Hepatocyte (in vitro differentiated cells): ENCODE measurements around the gene KSR1. TPM values are rescaled to one million over a fixed set of nuclear protein-coding genes. Genes with fewer than 3 reads are reported as not detected.

Experiments used
- DNase-seq: peaks from one replicate; pipeline ENCODE4 v3.0.0-alpha.2; 2016; ENCODE audit warnings: low spot score
- H2AFZ ChIP-seq: fragments of 200-600 bp; sonication (generic); 2 replicates; pipeline ENCODE4 v1.6.0; 2016; ENCODE audit warnings: antibody characterized with exemption, mild to moderate bottlenecking
- H3K27ac ChIP-seq: fragments of 200-600 bp; sonication (generic); 2 replicates; pipeline ENCODE4 v1.5.1; 2016; ENCODE audit warnings: mild to moderate bottlenecking
- H3K27me3 ChIP-seq: fragments of 200-600 bp; sonication (generic); 2 replicates; pipeline ENCODE4 v1.6.1; 2016
- H3K36me3 ChIP-seq: fragments of 200-600 bp; sonication (generic); replicated peaks from 2 replicates; pipeline ENCODE4 v1.5.1; 2016; ENCODE audit warnings: low read depth; ENCODE audit not compliant: insufficient read depth
- H3K4me1 ChIP-seq: fragments of 200-600 bp; sonication (generic); 2 replicates; pipeline ENCODE4 v1.5.1; 2016; ENCODE audit warnings: mild to moderate bottlenecking, moderate library complexity; ENCODE audit not compliant: insufficient read depth
- H3K4me2 ChIP-seq: fragments of 200-600 bp; sonication (generic); 2 replicates; pipeline ENCODE4 v1.6.0; 2016
- H3K4me3 ChIP-seq: fragments of 200-600 bp; sonication (generic); 2 replicates; pipeline ENCODE4 v1.5.1; 2016; ENCODE audit warnings: mild to moderate bottlenecking
- H3K79me2 ChIP-seq: fragments of 200-600 bp; sonication (generic); 2 replicates; pipeline ENCODE4 v1.6.0; 2017; ENCODE audit warnings: mild to moderate bottlenecking
- H3K9me2 ChIP-seq: fragments of 200-600 bp; sonication (generic); replicated peaks from 2 replicates; pipeline ENCODE4 v1.6.0; 2017; ENCODE audit warnings: mild to moderate bottlenecking; ENCODE audit not compliant: insufficient read depth
- H3K9me3 ChIP-seq: fragments of 200-600 bp; sonication (generic); 2 replicates; pipeline ENCODE4 v1.5.1; 2016; ENCODE audit warnings: low read depth, mild to moderate bottlenecking
- H4K20me1 ChIP-seq: fragments of 200-600 bp; sonication (generic); 2 replicates; pipeline ENCODE4 v1.6.0; 2016; ENCODE audit warnings: mild to moderate bottlenecking; ENCODE audit not compliant: insufficient read depth, poor library complexity, severe bottlenecking
- EZH2 ChIP-seq: fragments of 200-600 bp; sonication (generic); IDR thresholded peaks from 2 replicates; pipeline ENCODE4 v1.6.1; 2016; ENCODE audit warnings: antibody characterized with exemption, mild to moderate bottlenecking, borderline replicate concordance
- EZH2phosphoT487 ChIP-seq: fragments of 200-600 bp; sonication (generic); IDR thresholded peaks from one replicate; pipeline ENCODE4 v1.6.1; 2018; ENCODE audit warnings: antibody characterized with exemption, mild to moderate bottlenecking, low read depth, moderate library complexity; ENCODE audit not compliant: unreplicated experiment, severe bottlenecking
- WGBS: methylation state at CpG from one replicate; pipeline ENCODE4 v1.1.6; 2016; ENCODE audit warnings: low lambda C conversion rate; ENCODE audit errors: missing lambda C conversion rate; 5-methylcytosine and 5-hydroxymethylcytosine counted together
- polyA plus RNA-seq: library from polyadenylated mRNA; unstranded; fragments of >200 nt; fragmentation: Nextera tagmentation; extraction: Ambion mirVana; gene quantifications from 2 replicates; pipeline ENCODE4 v1.2.1, GENCODE V29; 2016
- total RNA-seq: library from RNA; depleted of rRNA; stranded (reverse); fragments of >200 nt; gene quantifications from 2 replicates; pipeline ENCODE4 v1.2.3, GENCODE V29; 2014
- TF ChIP-seq, protein P1 (sequence below): fragments of 200-600 bp; sonication (generic); IDR thresholded peaks from 2 replicates; pipeline ENCODE4 v1.5.1; 2016; ENCODE audit warnings: antibody characterized with exemption, mild to moderate bottlenecking; ENCODE audit not compliant: poor library complexity

KSR1 gene
- total and polyA plus RNA-seq, 2 experiments from 2014 or later = 16.2 to 32.6 TPM

- Histone ChIP-seq H3K4me1 (no peaks in the 10 kb centered on the region), H3K4me2 (no peak overlapping the region), H3K9me2 (no peaks in the 10 kb centered on the region), H4K20me1 (peaks cover 46% of the 10 kb centered on the region), H3K36me3 (no peaks in the 10 kb centered on the region), H3K9me3 (no peaks in the 10 kb centered on the region), H3K79me2 (peaks cover 92% of the 10 kb centered on the region), H3K4me3 (no peak overlapping the region), H3K27me3 (no peaks in the 10 kb centered on the region), H2AFZ (no peak overlapping the region), H3K27ac (no peak overlapping the region)
- WGBS = 94% methylated on average over 10 of the region's 10 CpGs
- no peak for DNase-seq
- TF ChIP-seq EZH2 (no peak), EZH2phosphoT487 (no peak)
- TF ChIP-seq, protein P1, sequence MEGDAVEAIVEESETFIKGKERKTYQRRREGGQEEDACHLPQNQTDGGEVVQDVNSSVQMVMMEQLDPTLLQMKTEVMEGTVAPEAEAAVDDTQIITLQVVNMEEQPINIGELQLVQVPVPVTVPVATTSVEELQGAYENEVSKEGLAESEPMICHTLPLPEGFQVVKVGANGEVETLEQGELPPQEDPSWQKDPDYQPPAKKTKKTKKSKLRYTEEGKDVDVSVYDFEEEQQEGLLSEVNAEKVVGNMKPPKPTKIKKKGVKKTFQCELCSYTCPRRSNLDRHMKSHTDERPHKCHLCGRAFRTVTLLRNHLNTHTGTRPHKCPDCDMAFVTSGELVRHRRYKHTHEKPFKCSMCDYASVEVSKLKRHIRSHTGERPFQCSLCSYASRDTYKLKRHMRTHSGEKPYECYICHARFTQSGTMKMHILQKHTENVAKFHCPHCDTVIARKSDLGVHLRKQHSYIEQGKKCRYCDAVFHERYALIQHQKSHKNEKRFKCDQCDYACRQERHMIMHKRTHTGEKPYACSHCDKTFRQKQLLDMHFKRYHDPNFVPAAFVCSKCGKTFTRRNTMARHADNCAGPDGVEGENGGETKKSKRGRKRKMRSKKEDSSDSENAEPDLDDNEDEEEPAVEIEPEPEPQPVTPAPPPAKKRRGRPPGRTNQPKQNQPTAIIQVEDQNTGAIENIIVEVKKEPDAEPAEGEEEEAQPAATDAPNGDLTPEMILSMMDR = no peak
These were observed 18.9 kb downstream of the KSR1 start for GRCh38 chr17:27475070-27475673.

GRCh38 chr17:27475981-27476895, 20.0 kb downstream of the KSR1 start:
- WGBS = 92% methylated on average over 14 of the region's 14 CpGs
- no peak overlapping the region for H3K27ac ChIP-seq
- H3K4me1 ChIP-seq = no peaks in the 10 kb centered on the region
- no peak overlapping the region for H3K4me3 ChIP-seq
- H3K9me2 ChIP-seq = no peaks in the 10 kb centered on the region
- H3K27me3 ChIP-seq = no peaks in the 10 kb centered on the region
- no peaks in the 10 kb centered on the region for H3K36me3 ChIP-seq
- peaks cover 92% of the 10 kb centered on the region for H3K79me2 ChIP-seq
- no peaks in the 10 kb centered on the region for H3K9me3 ChIP-seq
- TF ChIP-seq, protein P1 = no peak
- TF ChIP-seq EZH2 (no peak), EZH2phosphoT487 (no peak)
- H2AFZ ChIP-seq = no peak overlapping the region
- DNase-seq = no peak
- H3K4me2 ChIP-seq = no peak overlapping the region
- peaks cover 43% of the 10 kb centered on the region for H4K20me1 ChIP-seq

- TF ChIP-seq, protein P1 = no peak
- TF ChIP-seq EZH2 = no peak
- TF ChIP-seq EZH2phosphoT487 = no peak
- Histone ChIP-seq H3K9me3 (no peaks in the 10 kb centered on the region), H3K4me1 (no peaks in the 10 kb centered on the region), H3K9me2 (no peaks in the 10 kb centered on the region), H2AFZ (no peak overlapping the region), H3K27me3 (no peaks in the 10 kb centered on the region), H3K27ac (no peak overlapping the region), H3K36me3 (no peaks in the 10 kb centered on the region), H4K20me1 (peaks cover 39% of the 10 kb centered on the region), H3K79me2 (peaks cover 92% of the 10 kb centered on the region), H3K4me3 (no peak overlapping the region), H3K4me2 (no peak overlapping the region)
- DNase-seq = no peak
- 73% methylated on average over 9 of the region's 9 CpGs for WGBS
These were observed 21.0 kb downstream of the KSR1 start for GRCh38 chr17:27477050-27477888.
